Measurements from ENCODE around the gene MAP2K2.

The MAP2K2 gene

DNA sequence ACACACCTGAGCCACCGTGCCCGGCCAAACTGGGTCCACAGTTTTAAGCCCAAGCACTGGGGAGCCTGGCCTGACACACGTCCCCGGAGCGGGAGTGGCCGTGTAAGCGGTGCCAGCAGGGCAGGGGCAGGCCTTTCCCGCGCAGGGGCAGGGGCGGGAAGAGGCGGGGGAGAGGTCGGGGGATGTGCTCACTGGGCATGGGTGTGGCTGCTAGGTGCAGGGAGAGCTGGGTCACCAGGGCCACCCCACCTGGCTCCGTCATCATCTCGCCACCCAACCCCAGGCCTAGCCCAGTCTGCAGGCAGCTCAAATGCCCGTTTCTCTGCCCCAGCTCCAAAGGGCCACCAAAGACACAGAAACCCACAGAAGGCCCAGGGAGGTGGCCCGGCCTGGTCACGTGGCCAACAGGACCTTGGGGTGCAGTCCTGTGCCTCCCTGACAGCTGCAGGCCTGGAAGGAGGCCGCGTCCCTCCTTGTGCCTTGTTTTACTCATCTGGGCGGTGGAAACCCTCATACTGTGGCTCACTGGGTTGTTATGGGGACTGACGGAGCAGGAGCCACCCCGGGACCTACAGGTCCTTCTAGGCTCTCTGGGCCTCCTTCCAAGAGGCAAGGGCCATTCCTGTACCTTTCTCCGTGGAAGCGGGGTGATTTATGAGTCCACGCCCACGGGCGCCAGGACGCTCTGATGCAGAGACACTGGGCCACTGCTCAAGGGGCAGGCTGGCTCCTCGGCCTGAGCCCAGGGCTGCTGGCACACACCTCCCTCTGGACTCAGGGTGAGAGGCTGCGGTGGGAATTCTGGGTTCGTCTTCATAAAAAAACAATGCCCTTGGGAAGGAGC is 27.7 kb downstream of the MAP2K2 start (continued):
- TF ChIP-seq, protein P1, sequence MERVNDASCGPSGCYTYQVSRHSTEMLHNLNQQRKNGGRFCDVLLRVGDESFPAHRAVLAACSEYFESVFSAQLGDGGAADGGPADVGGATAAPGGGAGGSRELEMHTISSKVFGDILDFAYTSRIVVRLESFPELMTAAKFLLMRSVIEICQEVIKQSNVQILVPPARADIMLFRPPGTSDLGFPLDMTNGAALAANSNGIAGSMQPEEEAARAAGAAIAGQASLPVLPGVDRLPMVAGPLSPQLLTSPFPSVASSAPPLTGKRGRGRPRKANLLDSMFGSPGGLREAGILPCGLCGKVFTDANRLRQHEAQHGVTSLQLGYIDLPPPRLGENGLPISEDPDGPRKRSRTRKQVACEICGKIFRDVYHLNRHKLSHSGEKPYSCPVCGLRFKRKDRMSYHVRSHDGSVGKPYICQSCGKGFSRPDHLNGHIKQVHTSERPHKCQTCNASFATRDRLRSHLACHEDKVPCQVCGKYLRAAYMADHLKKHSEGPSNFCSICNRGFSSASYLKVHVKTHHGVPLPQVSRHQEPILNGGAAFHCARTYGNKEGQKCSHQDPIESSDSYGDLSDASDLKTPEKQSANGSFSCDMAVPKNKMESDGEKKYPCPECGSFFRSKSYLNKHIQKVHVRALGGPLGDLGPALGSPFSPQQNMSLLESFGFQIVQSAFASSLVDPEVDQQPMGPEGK (CRISPR knock-in tag; IDR thresholded peaks at IDR 0.05; ENCODE audit: borderline replicate concordance): no peak

DNA sequence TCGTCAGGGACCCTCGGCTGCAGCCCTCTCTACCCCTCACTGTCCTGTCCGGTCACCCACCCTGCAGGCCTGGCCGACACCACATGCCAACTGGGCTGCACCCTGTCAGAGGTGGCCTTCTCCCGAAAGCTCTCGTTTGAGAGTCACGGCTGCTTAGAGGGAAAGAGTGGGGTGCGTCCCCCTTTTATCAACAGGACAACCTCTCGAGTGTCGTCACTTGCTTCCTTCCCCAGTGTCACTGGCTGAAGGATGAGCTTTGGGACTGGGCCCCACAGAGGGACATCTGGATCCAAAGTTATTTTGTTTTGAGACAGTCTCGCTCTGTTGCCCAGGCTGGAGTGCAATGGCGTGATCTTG is 28.5 kb downstream of the MAP2K2 start:
- no peak for ATAC-seq
- TF ChIP-seq PPARA (CRISPR knock-in tag; IDR thresholded peaks at IDR 0.05; ENCODE audit: borderline replicate concordance): no peak
- TF ChIP-seq TCF4 (CRISPR knock-in tag; IDR thresholded peaks at IDR 0.05; ENCODE audit: borderline replicate concordance): no peak
- no peak for TF ChIP-seq ISL1 (CRISPR knock-in tag; IDR thresholded peaks at IDR 0.05)
- TF ChIP-seq OSR1 (CRISPR knock-in tag; IDR thresholded peaks at IDR 0.05): no peak
- TF ChIP-seq TOX (CRISPR knock-in tag; IDR thresholded peaks at IDR 0.05; ENCODE audit: borderline replicate concordance): no peak
- TF ChIP-seq ESRRG (CRISPR knock-in tag; IDR thresholded peaks at IDR 0.05): no peak
- TF ChIP-seq RARB (CRISPR knock-in tag; IDR thresholded peaks at IDR 0.05): no peak
- TF ChIP-seq, protein P1 (CRISPR knock-in tag; IDR thresholded peaks at IDR 0.05; ENCODE audit: borderline replicate concordance): no peak
- TF ChIP-seq ZC3H10 (CRISPR knock-in tag; IDR thresholded peaks at IDR 0.05): no peak
- TF ChIP-seq, protein P2, sequence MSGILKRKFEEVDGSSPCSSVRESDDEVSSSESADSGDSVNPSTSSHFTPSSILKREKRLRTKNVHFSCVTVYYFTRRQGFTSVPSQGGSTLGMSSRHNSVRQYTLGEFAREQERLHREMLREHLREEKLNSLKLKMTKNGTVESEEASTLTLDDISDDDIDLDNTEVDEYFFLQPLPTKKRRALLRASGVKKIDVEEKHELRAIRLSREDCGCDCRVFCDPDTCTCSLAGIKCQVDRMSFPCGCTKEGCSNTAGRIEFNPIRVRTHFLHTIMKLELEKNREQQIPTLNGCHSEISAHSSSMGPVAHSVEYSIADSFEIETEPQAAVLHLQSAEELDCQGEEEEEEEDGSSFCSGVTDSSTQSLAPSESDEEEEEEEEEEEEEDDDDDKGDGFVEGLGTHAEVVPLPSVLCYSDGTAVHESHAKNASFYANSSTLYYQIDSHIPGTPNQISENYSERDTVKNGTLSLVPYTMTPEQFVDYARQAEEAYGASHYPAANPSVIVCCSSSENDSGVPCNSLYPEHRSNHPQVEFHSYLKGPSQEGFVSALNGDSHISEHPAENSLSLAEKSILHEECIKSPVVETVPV (CRISPR knock-in tag; IDR thresholded peaks at IDR 0.05): no peak

DNA sequence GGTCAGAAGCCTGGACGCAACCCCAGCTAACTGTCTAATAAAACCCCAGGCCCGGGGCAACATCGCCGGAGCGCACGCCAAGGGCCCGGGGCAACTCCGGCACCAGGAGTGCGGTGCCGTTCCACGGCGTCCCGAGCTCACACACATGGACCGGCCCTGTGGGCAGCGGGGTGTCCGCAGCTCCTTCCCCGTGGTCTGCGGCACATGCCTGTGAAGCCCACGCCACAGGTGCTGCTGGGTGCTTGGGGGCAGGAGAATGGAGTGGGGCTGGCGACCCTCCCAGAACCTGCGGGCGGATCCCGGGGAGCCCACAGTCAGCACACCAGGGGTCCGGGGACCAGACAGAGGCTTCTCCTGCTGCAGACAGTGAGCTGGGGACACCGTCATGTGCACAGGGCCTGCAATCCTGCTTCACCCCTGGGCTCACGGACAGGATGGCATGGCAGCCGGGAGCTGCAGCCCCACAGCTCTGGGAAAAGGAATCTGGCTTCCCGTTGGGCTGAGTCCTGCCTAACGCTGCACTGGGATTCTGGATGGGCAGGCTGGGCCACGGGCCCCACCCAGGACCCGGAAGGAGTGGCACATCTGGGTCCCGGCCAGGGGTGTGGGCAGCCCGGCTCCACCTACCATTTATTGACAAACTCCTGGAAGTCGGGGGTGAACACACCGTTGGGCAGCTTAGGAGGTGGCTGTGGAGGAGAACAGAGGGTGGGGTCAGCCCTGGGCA is 29.0 kb downstream of the MAP2K2 start:
- TF ChIP-seq SNAI2 (CRISPR knock-in tag; IDR thresholded peaks at IDR 0.05): no peak
- ATAC-seq: no peak

DNA sequence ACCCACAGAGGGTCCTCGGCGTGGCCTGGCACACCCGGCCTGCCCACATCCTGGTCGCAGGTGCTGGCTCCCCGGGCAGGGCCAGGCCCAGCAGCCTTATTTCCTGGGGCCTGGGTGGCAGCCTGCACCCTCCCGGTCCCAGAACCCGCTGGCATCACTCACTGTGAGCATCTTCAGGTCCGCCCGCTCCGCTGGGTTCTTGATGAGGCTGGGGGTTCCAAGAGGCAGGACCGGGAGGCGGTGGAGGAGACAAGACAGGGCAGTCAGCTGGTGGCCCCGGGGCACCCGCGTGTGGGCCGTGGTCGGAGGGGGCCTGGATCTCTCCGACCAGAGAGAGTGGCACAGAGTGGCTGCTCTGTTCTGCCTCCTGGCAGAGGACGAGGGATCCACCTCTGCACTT is 29.6 kb downstream of the MAP2K2 start:
- ATAC-seq: no peak
- TF ChIP-seq, protein P3, sequence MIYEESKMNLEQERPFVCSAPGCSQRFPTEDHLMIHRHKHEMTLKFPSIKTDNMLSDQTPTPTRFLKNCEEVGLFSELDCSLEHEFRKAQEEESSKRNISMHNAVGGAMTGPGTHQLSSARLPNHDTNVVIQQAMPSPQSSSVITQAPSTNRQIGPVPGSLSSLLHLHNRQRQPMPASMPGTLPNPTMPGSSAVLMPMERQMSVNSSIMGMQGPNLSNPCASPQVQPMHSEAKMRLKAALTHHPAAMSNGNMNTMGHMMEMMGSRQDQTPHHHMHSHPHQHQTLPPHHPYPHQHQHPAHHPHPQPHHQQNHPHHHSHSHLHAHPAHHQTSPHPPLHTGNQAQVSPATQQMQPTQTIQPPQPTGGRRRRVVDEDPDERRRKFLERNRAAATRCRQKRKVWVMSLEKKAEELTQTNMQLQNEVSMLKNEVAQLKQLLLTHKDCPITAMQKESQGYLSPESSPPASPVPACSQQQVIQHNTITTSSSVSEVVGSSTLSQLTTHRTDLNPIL (CRISPR knock-in tag; IDR thresholded peaks at IDR 0.05; ENCODE audit: low read depth): no peak
- TF ChIP-seq ZNF8 (CRISPR knock-in tag; IDR thresholded peaks at IDR 0.05) (no peak), BACH2 (CRISPR knock-in tag; IDR thresholded peaks at IDR 0.05; ENCODE audit: borderline replicate concordance) (no peak), OSR1 (CRISPR knock-in tag; IDR thresholded peaks at IDR 0.05) (no peak), ARNTL (CRISPR knock-in tag; IDR thresholded peaks at IDR 0.05; ENCODE audit: borderline replicate concordance, low read depth) (no peak)
- TF ChIP-seq, protein P2 (CRISPR knock-in tag; IDR thresholded peaks at IDR 0.05): no peak

DNA sequence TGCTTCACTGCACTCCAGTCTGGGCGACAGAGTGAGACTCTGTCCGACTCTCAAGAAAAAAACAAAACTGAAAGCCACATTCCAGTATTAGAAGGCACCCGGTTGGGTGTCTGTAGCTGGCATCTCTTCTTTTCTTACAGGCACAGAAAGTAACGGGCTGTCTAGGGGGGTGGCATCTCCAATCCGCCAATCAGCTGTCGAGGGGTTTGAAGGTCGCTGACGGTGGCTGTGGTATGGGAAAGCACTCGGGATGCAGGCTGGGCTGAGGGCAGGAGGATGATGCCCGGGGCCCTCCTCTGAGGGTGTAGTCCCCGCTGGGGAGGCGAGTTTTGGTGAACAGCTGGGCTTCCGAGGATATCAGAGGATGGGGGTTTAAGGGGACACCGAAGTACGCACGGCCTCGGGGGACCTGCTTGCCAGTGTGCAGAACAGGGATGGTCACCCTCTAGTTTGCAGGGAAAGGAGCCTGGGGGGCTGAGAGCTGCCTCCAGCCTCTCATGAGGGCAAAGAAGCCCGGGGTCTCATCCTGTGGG is 30.2 kb downstream of the MAP2K2 start:
- ATAC-seq: no peak
- TF ChIP-seq ISL1 (CRISPR knock-in tag; IDR thresholded peaks at IDR 0.05) (no peak), ZFP30 (CRISPR knock-in tag; IDR thresholded peaks at IDR 0.05) (no peak), TOX (CRISPR knock-in tag; IDR thresholded peaks at IDR 0.05; ENCODE audit: borderline replicate concordance) (no peak), ZFP3 (CRISPR knock-in tag; IDR thresholded peaks at IDR 0.05) (no peak), TCF4 (CRISPR knock-in tag; IDR thresholded peaks at IDR 0.05; ENCODE audit: borderline replicate concordance) (no peak), GLIS3 (CRISPR knock-in tag; IDR thresholded peaks at IDR 0.05) (no peak), RARB (CRISPR knock-in tag; IDR thresholded peaks at IDR 0.05) (no peak)
